Measurements from ENCODE around the gene RANBP1.

DNA sequence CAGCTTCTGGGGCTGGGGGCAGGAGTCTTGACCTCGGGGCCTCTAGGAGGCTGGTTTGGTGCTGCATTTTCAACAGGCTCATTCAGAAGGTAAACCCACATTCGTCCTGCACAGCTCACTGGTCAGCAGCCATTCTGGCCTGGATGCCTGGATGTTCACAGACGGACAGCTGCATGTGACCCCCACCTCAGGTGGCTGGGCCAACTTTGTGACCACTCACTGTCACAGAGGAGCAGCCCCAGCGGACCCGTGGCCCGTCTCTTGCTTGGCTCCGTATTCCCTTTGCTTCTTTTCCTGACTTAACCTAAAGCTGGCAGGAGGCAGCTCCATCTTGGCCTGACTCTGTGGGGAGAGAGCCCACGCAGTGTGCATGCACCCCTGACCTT, 27.6 kb upstream of the RANBP1 start:
- TF ChIP-seq, protein P1, sequence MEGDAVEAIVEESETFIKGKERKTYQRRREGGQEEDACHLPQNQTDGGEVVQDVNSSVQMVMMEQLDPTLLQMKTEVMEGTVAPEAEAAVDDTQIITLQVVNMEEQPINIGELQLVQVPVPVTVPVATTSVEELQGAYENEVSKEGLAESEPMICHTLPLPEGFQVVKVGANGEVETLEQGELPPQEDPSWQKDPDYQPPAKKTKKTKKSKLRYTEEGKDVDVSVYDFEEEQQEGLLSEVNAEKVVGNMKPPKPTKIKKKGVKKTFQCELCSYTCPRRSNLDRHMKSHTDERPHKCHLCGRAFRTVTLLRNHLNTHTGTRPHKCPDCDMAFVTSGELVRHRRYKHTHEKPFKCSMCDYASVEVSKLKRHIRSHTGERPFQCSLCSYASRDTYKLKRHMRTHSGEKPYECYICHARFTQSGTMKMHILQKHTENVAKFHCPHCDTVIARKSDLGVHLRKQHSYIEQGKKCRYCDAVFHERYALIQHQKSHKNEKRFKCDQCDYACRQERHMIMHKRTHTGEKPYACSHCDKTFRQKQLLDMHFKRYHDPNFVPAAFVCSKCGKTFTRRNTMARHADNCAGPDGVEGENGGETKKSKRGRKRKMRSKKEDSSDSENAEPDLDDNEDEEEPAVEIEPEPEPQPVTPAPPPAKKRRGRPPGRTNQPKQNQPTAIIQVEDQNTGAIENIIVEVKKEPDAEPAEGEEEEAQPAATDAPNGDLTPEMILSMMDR (conservative IDR thresholded peaks at IDR 0.05) = no peak
- TF ChIP-seq EZH2 (IDR thresholded peaks at IDR 0.05; ENCODE audit: low read depth) = no peak
